Measurements from ENCODE around the gene CNRIP1.

DNA sequence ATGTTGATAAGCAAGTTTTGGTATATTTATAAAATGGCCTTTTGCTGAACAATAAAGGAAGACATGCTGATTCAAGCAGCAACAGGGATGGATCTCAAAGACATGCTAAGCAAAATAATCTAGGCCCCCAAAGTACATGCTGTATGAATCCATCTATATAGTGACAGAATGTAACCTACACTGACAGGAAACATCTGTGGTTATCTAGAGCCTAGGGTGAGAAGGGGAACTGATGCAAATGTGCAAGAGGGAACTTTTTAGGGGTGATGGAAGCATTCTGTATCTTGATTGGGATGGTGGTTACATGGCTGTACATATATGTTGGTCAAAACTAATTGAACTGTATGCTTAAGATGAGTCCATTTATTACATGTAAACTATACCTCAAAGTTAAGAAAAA is 24.2 kb downstream of the CNRIP1 start:
- TF ChIP-seq, protein P1, sequence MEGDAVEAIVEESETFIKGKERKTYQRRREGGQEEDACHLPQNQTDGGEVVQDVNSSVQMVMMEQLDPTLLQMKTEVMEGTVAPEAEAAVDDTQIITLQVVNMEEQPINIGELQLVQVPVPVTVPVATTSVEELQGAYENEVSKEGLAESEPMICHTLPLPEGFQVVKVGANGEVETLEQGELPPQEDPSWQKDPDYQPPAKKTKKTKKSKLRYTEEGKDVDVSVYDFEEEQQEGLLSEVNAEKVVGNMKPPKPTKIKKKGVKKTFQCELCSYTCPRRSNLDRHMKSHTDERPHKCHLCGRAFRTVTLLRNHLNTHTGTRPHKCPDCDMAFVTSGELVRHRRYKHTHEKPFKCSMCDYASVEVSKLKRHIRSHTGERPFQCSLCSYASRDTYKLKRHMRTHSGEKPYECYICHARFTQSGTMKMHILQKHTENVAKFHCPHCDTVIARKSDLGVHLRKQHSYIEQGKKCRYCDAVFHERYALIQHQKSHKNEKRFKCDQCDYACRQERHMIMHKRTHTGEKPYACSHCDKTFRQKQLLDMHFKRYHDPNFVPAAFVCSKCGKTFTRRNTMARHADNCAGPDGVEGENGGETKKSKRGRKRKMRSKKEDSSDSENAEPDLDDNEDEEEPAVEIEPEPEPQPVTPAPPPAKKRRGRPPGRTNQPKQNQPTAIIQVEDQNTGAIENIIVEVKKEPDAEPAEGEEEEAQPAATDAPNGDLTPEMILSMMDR (optimal IDR thresholded peaks at IDR 0.05 in 1 of 3, IDR thresholded peaks at IDR 0.05 in 1 of 3, conservative IDR thresholded peaks at IDR 0.05 in 1 of 3; ENCODE audit: extremely low read depth in 1 of 3, insufficient read depth in 2 of 3, low read length in 3 of 3), result no peak
- no peak for TF ChIP-seq EZH2 (IDR thresholded peaks at IDR 0.05; ENCODE audit: low read length)
